Transverse colon (tissue), 4 donors: ENCODE measurements around the gene NBEA.

Experiments used
- CTCF ChIP-seq, 5 experiments: fragments of 200-600 bp in 3 of 5; fragments of 450-650 bp in 2 of 5; sonication (generic) in 3 of 5; IDR thresholded peaks; 1 replicate in 2 of 5; 2 replicates in 3 of 5; pipeline ENCODE4 v1.5.1; 2016 to 2017; ENCODE audit warnings: antibody characterized with exemption in 5 of 5, inconsistent platforms in 3 of 5, mild to moderate bottlenecking in 2 of 5, moderate library complexity in 1 of 5
- EP300 ChIP-seq: sonication (generic); formaldehyde crosslinking; IDR thresholded peaks from one replicate; pipeline ENCODE4 v1.6.1; 2017; ENCODE audit warnings: antibody characterized with exemption, low read depth
- POLR2A ChIP-seq: fragments of 450-650 bp; IDR thresholded peaks from one replicate; pipeline ENCODE4 v1.6.1; 2016; ENCODE audit warnings: antibody characterized with exemption, mild to moderate bottlenecking, moderate library complexity
- POLR2AphosphoS5 ChIP-seq, 3 donors: sonication (generic); formaldehyde crosslinking; IDR thresholded peaks; one replicate each; pipeline ENCODE4 v1.6.1; 2016; ENCODE audit warnings: antibody characterized with exemption in 3 of 3

- TF ChIP-seq CTCF (IDR thresholded peaks at IDR 0.05): no peak
- no peak for TF ChIP-seq EP300
- no peak for TF ChIP-seq POLR2A
- no peak for TF ChIP-seq POLR2AphosphoS5 (IDR thresholded peaks at IDR 0.05)
Measured at GRCh38 chr13:35690581-35691207, 748.6 kb downstream of the NBEA start.
